COLO668 (cell line): ENCODE data around the gene KRTAP4-8.
"Not testable (repeated sequence)": the region's sequence is repeated elsewhere in the genome, so short reads cannot be mapped to it uniquely, and the experiment has no call there.

Experiments used
- DNase-seq: peaks from one replicate; lab custom pipeline; 2025; ENCODE audit not compliant: unreplicated experiment; lab: John Stamatoyannopoulos, UW

Gene KRTAP4-8

DNA sequence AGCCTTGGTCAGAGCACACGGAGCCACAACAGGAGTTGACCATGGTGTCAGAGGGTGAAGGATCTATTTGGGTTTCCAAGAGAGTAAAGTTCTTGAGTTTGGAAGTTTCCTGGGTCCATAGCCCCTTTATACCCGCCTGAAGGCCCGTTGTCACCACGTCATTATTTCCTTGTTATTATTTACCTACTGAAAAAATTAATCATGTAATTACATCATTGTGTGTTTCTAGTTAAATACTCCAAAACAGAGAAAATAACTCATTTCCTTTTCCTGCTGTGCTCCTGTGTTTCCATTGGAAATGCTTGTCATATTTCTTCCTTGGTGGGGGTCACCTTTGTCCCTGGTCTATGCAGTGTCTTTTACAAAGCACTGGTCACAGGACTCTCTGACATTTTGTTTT lies at the start of gene KRTAP4-8:
TSS of gene KRTAP4-8 (minus strand) at position 101 of the 400 bp plus-strand sequence. CDS start at position 43, 58 bp downstream.
- DNase-seq = no peak

DNA sequence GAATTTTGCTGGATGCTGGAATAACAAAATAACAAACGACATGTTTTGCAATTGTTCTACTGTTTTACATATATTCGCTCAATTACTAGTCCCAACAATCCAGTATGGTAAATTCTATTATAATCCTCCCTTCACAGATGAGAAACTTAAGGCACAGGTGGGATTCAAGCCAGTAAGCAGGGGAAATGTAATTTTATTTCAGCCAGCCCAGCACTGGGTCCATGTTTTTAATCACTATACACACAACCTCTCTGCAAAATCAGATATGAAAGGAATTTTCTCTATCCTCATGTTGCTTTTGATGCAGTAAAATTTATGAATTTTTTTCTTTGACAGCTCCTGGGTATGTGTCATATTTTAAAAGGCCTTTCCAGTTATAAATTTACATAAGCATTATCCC lies 47.3 kb upstream of the KRTAP4-8 start:
- DNase-seq = no peak

GRCh38 chr17:41144846-41145245 lies 46.9 kb upstream of the KRTAP4-8 start:
- no peak for DNase-seq

DNA sequence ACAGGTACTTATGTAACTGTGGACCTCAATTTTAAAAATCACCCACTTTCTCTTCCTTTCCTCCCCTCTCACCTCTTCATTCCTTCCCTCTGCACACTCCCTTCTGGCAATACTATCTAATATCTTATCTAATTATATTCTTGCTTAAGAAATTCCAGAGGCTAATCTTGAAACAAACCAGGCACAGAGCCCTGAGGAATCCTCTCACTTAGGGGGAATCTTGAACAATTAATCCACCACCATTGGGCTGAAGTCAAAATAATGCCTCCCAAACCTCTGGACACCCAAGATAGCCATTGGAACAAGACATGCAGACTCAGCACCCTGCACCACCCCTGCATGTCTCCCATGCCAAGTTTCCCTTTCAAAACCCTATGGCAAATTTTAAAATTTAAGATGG lies 43.4 kb upstream of the KRTAP4-8 start:
- DNase-seq = no peak

GRCh38 chr17:41140360-41141131 lies 42.6 kb upstream of the KRTAP4-8 start, which contains the start of gene KRTAP4-6:
Gene KRTAP4-6, minus strand, starts transcription at chr17:41140544. Its CDS starts 57 bp downstream, at chr17:41140487.
- DNase-seq = no peak

DNA sequence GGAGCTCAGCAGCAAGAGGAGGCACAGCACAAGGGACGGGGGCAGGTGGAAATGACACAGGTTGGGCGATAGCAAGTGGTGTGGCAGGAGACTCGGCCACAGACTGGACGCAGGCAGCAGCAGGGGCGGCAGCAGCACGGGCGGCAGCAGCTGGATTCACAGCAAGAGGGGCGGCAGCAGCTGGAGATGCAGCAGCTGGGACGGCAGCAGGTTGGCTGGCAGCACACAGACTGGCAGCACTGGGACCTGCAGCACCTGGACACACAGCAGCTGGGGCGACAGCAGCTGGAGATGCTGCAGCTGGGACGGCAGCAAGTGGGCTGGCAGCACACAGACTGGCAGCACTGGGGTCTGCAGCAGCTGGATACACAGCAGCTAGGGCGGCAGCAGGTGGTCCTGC lies 41.9 kb upstream of the KRTAP4-8 start:
- not testable (repeated sequence) for DNase-seq

DNA sequence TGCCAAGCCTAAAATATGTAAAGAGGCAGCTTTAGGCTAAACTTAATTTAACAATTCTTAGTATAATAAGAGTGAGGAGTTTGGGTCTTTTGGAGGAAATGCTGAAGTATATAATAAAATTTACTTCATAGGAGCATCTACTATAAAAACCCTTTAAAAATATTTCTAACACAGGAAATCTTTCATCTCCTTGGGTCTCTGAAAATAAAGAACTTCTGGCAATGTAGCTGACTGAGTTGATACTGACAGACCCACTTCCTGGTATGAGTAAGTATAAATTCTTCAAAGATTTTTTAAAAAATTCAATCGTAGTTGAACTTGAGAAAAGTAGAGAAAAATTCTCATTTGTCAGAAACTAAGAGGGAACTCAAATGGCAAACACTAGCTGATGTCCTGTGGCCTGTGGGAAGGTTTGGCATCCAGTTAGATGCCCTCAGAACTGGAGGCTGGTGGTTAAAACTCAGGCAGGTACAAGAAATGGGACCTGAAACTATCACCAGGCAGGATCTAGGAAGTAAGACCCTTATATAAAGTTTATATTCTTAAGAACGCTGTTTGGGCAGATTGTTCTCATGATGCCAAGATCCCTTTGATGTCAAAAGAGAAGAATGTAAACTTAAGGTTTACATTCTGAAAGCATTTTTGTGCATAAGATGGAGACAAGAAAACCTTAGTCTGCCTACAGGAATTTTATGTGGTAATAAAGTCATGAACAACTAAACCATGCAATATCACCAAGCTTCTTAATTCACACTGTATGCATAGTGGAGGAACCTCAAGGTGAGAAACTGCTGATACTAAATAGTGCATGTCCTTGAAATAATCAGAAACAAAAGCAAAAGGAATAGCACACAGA lies 36.2 kb upstream of the KRTAP4-8 start:
- no peak for DNase-seq

DNA sequence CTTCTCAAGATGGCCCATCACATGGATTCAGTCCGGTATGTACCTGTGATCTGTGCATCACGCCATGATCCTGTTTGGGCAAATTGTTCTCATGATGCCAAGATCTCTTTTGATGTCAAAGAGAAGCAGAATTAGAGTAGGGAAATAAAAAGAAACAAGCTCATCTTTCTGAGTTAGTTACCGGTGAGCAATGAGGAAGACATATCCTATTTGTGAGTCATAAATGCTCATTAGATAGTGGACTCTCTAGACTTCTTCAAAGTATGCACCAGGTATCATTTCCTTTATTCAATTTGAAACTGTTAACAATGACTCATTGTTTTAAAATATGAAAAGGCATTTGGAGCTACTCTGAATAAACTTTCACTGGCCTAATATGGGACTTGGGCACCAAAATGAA lies 34.0 kb upstream of the KRTAP4-8 start:
- DNase-seq = no peak

- DNase-seq = no peak
These were observed 29.4 kb upstream of the KRTAP4-8 start for GRCh38 chr17:41127371-41127770.

DNA sequence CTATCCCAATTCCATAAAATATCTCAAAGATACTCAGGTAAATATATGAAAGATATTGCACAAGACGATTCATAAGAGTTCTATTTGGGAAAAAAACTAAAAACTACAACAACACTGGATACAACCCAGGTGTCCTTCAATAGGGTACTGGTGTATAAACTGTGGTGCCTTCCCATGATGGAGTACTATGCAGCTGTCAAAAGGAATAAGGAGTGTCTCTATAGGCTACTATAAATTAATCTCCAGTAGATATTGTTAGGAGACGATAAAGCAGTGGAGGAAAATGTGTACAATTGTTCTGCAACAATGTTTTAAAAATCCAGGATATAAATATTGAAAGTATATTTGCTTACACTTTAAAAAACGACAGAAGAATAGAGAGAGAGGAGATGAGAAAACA lies 28.5 kb upstream of the KRTAP4-8 start:
- DNase-seq = no peak

DNA sequence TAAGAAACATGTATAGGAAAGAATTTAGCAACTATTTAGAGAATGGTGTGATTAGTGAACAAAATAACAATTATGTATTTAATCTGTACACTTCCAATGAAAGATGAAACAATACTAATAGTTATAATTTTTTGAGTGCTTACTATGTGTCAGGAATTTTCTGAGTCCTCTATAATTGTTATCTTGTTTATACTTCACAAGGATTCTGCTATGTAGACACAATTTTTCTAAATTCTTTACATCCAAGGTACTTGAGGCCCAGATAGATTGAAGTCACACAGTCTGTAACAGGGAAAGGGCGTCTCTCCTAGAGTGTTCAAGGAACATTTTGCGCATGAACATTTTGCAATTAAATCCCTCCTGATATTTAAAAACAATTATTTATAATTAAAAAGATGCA lies 27.1 kb upstream of the KRTAP4-8 start:
- no peak for DNase-seq

GRCh38 chr17:41123991-41124371 lies 26.0 kb upstream of the KRTAP4-8 start, which contains the start of gene KRTAP4-12:
Gene KRTAP4-12, minus strand, starts transcription at chr17:41124182. Its CDS starts 60 bp downstream, at chr17:41124122.
- not testable (repeated sequence) for DNase-seq

GRCh38 chr17:41123292-41123990 lies 25.5 kb upstream of the KRTAP4-8 start:
- not testable (repeated sequence) for DNase-seq

GRCh38 chr17:41121742-41122141 lies 23.8 kb upstream of the KRTAP4-8 start:
- no peak for DNase-seq

GRCh38 chr17:41119696-41120690 lies 22.1 kb upstream of the KRTAP4-8 start:
- not testable (repeated sequence) for DNase-seq

- DNase-seq = no peak
These were observed 20.8 kb upstream of the KRTAP4-8 start for GRCh38 chr17:41118721-41119120.

- DNase-seq = not testable (repeated sequence)
These were observed 20.0 kb upstream of the KRTAP4-8 start, which contains the start of gene KRTAP4-11 for GRCh38 chr17:41117846-41118386. Gene KRTAP4-11, minus strand, starts transcription at chr17:41118373. Its CDS starts 58 bp downstream, at chr17:41118315.

DNA sequence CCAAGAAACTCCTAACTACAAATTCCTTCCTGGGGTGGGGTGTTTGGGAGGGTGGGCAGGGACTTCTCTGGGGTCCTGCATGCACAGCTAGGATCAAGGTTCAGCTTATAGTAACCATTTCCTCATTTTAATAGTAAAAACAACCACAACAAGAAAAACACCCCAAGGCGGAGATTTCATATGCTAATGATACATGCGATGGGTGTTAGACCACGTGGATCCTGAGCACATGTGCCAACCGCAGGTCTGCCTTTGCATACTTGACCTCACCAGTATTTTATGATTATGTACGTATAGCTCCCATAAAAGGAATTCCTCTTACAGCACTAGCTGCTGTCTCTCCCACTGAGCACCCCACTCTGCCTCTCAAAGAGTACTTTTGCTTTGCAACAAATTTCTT lies 18.4 kb upstream of the KRTAP4-8 start:
- DNase-seq = no peak

DNA sequence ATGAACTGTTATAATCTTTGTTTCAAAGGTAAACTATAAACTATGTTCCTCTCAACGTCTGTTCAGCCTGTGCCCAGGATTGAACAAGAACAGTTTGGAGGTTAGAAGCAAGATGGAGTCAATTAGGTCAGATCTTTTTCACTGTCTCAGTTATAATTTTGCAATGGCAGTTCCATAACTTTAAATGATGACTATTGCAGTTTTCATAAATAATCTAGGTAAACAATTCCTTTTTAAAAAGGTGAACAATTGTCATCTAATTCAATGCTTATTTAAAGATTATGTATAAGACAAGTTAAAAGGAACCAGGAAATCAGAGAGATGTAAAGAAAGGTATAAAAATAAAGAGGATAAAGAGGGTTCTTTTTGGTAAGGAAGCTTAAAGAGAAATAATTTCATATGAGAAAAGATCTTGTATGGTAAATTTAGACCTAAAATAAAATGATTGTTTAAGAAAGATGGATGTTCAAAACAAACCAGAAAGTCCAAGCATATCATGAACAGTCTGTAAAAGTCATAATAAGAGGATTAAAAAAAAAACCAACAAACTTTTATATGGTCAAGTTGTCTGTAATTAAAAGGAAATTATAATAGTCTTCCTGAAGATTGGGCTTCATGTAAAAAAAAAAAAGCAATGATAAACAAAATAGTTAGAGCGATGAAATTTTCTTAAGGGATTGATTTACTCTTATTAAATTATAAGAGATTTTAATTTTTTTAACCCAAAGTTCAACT lies 13.4 kb upstream of the KRTAP4-8 start:
- no peak for DNase-seq
